DOHH2 (cell line): ENCODE results near the gene EFNA5.

ENCODE experiments used
- EZH2phosphoT487 ChIP-seq: fragments of 200-600 bp; sonication (generic); IDR thresholded peaks from 2 replicates; pipeline ENCODE4 v1.6.1; 2017; ENCODE audit warnings: borderline replicate concordance, mild to moderate bottlenecking, antibody characterized with exemption, low read length, moderate library complexity, mixed read lengths
- TF ChIP-seq, protein P1 (sequence below): fragments of 200-600 bp; sonication (generic); IDR thresholded peaks from one replicate; pipeline ENCODE4 v1.5.1; 2014; ENCODE audit warnings: antibody characterized with exemption, mild to moderate bottlenecking, low read depth, low read length; ENCODE audit not compliant: poor library complexity, severe bottlenecking

DNA sequence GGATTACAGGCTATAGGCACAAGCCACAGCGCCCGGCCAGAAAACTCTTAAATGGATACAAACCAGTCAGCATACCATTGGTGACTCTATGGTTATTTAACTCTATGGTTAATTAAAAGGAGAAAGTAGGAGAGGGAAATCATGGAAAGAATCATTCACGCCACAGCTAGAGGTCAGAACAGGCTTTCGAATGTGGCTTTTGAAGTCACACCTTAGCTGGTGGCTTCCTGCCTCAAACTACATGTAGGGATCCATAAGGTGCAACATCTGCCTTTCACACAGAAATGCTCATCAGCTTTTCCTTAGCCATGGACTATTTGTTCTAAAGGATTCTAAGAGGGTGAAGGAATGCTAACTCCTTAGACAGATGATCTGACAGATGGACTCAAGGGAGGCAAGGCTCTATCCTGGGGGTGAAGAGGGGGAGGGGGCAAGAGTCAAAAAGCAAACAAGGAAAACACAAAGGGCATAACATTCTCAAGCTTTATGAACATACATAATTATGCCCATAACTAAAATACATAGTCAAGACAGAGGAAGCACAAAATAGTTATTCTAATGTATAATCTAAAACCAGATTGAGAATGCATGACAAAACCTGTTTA lies 130.9 kb downstream of the EFNA5 start:
- TF ChIP-seq, protein P1, sequence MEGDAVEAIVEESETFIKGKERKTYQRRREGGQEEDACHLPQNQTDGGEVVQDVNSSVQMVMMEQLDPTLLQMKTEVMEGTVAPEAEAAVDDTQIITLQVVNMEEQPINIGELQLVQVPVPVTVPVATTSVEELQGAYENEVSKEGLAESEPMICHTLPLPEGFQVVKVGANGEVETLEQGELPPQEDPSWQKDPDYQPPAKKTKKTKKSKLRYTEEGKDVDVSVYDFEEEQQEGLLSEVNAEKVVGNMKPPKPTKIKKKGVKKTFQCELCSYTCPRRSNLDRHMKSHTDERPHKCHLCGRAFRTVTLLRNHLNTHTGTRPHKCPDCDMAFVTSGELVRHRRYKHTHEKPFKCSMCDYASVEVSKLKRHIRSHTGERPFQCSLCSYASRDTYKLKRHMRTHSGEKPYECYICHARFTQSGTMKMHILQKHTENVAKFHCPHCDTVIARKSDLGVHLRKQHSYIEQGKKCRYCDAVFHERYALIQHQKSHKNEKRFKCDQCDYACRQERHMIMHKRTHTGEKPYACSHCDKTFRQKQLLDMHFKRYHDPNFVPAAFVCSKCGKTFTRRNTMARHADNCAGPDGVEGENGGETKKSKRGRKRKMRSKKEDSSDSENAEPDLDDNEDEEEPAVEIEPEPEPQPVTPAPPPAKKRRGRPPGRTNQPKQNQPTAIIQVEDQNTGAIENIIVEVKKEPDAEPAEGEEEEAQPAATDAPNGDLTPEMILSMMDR: no peak
- no peak for TF ChIP-seq EZH2phosphoT487
